LNCaP clone FGC (cell line): ENCODE data around the gene ASL.
A peak's percentile ranks its signal among the peaks of the same experiment; 100 is the strongest.

Experiments used
- DNase-seq: peaks from one replicate; pipeline ENCODE4 v3.0.0-alpha.2; 2011; ENCODE audit warnings: low read depth
- H3K4me3 ChIP-seq: 2 replicates; pipeline ENCODE4 v1.5.1; 2011; ENCODE audit warnings: mild to moderate bottlenecking, low read depth, low read length, control low read depth
- TF ChIP-seq, protein P1 (sequence below): IDR thresholded peaks from 2 replicates; pipeline ENCODE4 v1.5.1; 2012; ENCODE audit warnings: mild to moderate bottlenecking; ENCODE audit not compliant: control insufficient read depth, insufficient read depth; ENCODE audit errors: extremely low read depth

The ASL gene

DNA sequence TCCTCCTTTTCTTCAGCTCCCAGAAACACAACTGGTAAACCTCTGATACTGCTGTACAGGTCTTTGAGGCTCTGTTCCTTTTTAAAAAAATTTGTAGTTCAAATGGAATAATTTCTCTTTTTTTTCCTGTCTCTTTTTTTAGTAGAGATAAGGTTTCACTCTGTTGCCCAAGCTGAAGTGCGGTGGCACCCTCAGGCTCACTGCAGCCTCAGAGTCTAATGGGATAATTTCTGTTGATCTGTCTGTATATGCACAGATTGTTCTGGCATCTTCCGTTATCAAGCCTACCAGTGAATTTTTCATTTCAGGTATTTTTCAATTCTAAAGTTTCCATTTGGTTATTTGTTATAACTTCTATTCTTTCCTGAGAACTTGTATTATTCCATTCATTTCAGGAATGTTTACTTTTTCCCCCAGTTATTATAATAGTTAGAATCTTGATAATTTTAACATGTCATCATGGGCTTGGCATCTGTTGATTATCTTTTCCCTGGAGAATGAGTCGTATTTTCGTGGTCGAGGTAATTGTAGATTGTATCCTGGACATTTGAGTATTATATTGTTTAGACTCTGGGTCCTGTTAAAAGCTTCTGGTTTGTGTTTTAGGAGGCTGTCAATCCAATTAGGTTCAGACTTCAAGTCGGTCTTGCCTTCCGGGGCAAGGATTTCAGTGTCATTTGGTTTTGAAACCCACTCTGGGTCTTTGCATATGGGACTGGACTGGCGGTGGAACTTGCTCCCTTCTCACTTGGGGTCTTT is 63.6 kb downstream of the ASL start:
- no peak overlapping the region for H3K4me3 ChIP-seq
- TF ChIP-seq, protein P1, sequence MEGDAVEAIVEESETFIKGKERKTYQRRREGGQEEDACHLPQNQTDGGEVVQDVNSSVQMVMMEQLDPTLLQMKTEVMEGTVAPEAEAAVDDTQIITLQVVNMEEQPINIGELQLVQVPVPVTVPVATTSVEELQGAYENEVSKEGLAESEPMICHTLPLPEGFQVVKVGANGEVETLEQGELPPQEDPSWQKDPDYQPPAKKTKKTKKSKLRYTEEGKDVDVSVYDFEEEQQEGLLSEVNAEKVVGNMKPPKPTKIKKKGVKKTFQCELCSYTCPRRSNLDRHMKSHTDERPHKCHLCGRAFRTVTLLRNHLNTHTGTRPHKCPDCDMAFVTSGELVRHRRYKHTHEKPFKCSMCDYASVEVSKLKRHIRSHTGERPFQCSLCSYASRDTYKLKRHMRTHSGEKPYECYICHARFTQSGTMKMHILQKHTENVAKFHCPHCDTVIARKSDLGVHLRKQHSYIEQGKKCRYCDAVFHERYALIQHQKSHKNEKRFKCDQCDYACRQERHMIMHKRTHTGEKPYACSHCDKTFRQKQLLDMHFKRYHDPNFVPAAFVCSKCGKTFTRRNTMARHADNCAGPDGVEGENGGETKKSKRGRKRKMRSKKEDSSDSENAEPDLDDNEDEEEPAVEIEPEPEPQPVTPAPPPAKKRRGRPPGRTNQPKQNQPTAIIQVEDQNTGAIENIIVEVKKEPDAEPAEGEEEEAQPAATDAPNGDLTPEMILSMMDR, result no peak
- no peak for DNase-seq

DNA sequence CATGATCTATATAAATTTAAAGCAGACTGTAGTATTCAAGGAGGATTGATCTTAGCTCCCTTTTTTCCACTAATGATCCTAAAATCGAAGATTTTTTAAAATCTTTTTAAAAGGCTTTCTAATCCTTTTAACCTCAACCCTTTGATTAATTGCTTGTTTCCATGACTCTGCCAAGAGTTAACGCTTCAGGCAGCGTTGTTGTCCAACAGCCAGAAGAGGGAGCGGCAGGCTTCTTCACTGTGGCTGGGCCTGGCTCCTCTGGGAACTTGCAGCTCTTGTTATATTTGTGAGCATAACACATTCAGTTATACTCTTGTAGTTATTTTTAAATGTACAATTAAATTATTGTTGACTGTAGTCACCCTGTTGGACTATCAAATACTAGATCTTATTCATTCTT is 65.3 kb downstream of the ASL start:
- TF ChIP-seq, protein P1, result peak; percentile 71
- peak; percentile 10 for DNase-seq
- H3K4me3 ChIP-seq, result no peak overlapping the region

DNA sequence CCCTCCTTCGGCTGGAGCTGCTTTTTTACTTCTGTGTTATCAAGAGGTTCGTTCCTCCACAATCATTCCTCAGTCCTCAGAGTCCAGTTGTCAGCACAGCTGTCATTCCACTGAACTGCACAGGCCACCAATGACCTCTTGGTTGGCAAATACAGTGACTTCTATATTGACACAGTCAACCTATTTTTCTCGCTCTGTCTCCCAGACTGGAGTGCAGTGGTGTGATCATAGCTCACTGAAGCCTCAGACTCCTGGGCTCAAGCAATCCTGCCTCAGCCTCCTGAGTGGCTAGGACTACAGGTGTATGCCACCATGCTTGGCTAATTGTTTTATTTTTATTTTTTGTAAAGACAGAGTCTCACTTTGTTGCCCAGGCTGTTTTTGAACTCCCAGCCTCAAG is 66.7 kb downstream of the ASL start:
- H3K4me3 ChIP-seq, result no peak overlapping the region
- DNase-seq, result no peak
- TF ChIP-seq, protein P1, result no peak

DNA sequence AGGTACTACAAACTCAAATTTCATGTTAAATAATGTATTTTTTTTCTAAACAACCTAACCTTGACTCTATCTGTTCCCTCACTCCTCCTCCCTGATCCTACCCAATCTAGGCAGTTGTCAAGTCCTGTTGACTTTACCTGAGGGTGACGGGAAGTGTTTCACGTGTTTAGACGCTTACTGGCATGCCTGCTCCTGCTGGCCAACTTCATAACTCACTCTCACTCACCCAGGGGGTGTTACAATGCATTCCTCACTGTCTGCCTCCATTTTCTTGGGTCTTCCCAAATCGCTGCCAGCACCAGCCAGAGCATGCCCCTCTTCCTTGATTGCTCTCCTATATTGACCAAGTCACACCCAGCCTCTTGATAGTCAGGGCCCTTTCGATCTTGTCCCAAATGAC is 67.4 kb downstream of the ASL start:
- no peak for DNase-seq
- TF ChIP-seq, protein P1, result no peak

More for the DNA sequence above, 67.4 kb downstream of the ASL start:
- no peak overlapping the region for H3K4me3 ChIP-seq
